ENCODE data around the gene KLHL6.
"Not testable (repeated sequence)": the region's sequence is repeated elsewhere in the genome, so short reads cannot be mapped to it uniquely, and the experiment has no call there.

Gene KLHL6

GRCh38 chr3:183487016-183487415 is 68.5 kb downstream of the KLHL6 start:
- no peak for DNase-seq (ENCODE audit: low read depth in 1 of 2, low spot score in 1 of 2)

- no peak for DNase-seq (ENCODE audit: low read depth in 1 of 2, low spot score in 1 of 2)
Observed at GRCh38 chr3:183486472-183486871, 69.0 kb downstream of the KLHL6 start.

GRCh38 chr3:183485585-183485984 is 69.9 kb downstream of the KLHL6 start:
- no peak for DNase-seq (ENCODE audit: low read depth in 1 of 2, low spot score in 1 of 2)

- DNase-seq (ENCODE audit: low read depth in 1 of 2, low spot score in 1 of 2) = no peak
Observed at GRCh38 chr3:183485093-183485492, 70.4 kb downstream of the KLHL6 start.

GRCh38 chr3:183484431-183485075 is 71.0 kb downstream of the KLHL6 start:
- DNase-seq (ENCODE audit: low read depth in 1 of 2, low spot score in 1 of 2) = no peak

- DNase-seq (ENCODE audit: low read depth in 1 of 2, low spot score in 1 of 2) = no peak
Observed at GRCh38 chr3:183481582-183481981, 73.9 kb downstream of the KLHL6 start.

GRCh38 chr3:183478501-183478900 is 77.0 kb downstream of the KLHL6 start:
- DNase-seq (ENCODE audit: low read depth in 1 of 2, low spot score in 1 of 2) = no peak

- DNase-seq (ENCODE audit: low read depth in 1 of 2, low spot score in 1 of 2) = no peak
Observed at GRCh38 chr3:183477801-183478456, 77.6 kb downstream of the KLHL6 start.

- not testable (repeated sequence) for DNase-seq (ENCODE audit: low read depth in 1 of 2, low spot score in 1 of 2)
Observed at GRCh38 chr3:183475764-183476162, 79.7 kb downstream of the KLHL6 start.

GRCh38 chr3:183475016-183475763 is 80.3 kb downstream of the KLHL6 start:
- DNase-seq (ENCODE audit: low read depth in 1 of 2, low spot score in 1 of 2) = no peak

GRCh38 chr3:183473969-183474368 is 81.5 kb downstream of the KLHL6 start:
- no peak for DNase-seq (ENCODE audit: low read depth in 1 of 2, low spot score in 1 of 2)

GRCh38 chr3:183472155-183472554 is 83.4 kb downstream of the KLHL6 start:
- no peak for DNase-seq (ENCODE audit: low read depth in 1 of 2, low spot score in 1 of 2)

GRCh38 chr3:183468424-183468823 is 87.1 kb downstream of the KLHL6 start:
- DNase-seq (ENCODE audit: low read depth in 1 of 2, low spot score in 1 of 2) = no peak

- DNase-seq (ENCODE audit: low read depth in 1 of 2, low spot score in 1 of 2) = no peak
Observed at GRCh38 chr3:183466575-183466974, 88.9 kb downstream of the KLHL6 start.

GRCh38 chr3:183465710-183466109 is 89.8 kb downstream of the KLHL6 start:
- DNase-seq (ENCODE audit: low read depth in 1 of 2, low spot score in 1 of 2) = not testable (repeated sequence)

- no peak for DNase-seq (ENCODE audit: low read depth in 1 of 2, low spot score in 1 of 2)
Observed at GRCh38 chr3:183464480-183464879, 91.0 kb downstream of the KLHL6 start.

GRCh38 chr3:183460081-183461055 is 95.1 kb downstream of the KLHL6 start:
- no peak for DNase-seq (ENCODE audit: low read depth in 1 of 2, low spot score in 1 of 2)

- no peak for DNase-seq (ENCODE audit: low read depth in 1 of 2, low spot score in 1 of 2)
Observed at GRCh38 chr3:183455089-183455488, 100.4 kb downstream of the KLHL6 start.

GRCh38 chr3:183454064-183454463 is 101.4 kb downstream of the KLHL6 start:
- no peak for DNase-seq (ENCODE audit: low read depth in 1 of 2, low spot score in 1 of 2)

GRCh38 chr3:183449791-183450190 is 105.7 kb downstream of the KLHL6 start:
- no peak for DNase-seq (ENCODE audit: low read depth in 1 of 2, low spot score in 1 of 2)

- DNase-seq (ENCODE audit: low read depth in 1 of 2, low spot score in 1 of 2) = no peak
Observed at GRCh38 chr3:183449391-183449790, 106.1 kb downstream of the KLHL6 start.
